HG02642 (cell line): ENCODE data around the gene SNRPA1.

ENCODE experiments used
- ATAC-seq: cut with Tn5 transposase; IDR thresholded peaks from one replicate; pipeline ENCODE4 v1.9.1; 2021; ENCODE audit warnings: mild to moderate bottlenecking; ENCODE audit not compliant: unreplicated experiment, poor library complexity

SNRPA1 gene

GRCh38 chr15:101244036-101244781 lies 50.8 kb downstream of the SNRPA1 start:
- no peak for ATAC-seq

DNA sequence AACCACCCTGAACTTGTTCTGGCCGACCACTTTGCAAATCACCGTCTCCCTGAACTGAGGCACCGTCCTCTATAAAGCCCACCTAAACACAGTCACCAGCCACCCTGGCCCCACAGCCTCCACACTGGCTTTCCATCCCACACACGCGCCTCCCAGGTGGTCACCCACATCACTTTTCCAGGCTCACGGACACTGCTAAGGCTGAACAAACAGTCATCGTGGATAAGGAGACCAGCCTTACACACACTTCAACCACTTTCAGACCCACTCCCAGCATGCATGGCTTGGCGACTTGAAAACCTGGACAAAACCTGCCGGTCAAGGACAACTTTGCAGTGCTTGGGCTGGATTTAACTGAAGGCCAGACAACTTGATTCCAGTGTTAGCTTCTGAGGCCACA lies 51.6 kb downstream of the SNRPA1 start:
- ATAC-seq = no peak

- ATAC-seq = no peak
These were observed 52.1 kb downstream of the SNRPA1 start for GRCh38 chr15:101242999-101243336.

- ATAC-seq = peak; percentile 74
These were observed 52.7 kb downstream of the SNRPA1 start for GRCh38 chr15:101242160-101242998.

DNA sequence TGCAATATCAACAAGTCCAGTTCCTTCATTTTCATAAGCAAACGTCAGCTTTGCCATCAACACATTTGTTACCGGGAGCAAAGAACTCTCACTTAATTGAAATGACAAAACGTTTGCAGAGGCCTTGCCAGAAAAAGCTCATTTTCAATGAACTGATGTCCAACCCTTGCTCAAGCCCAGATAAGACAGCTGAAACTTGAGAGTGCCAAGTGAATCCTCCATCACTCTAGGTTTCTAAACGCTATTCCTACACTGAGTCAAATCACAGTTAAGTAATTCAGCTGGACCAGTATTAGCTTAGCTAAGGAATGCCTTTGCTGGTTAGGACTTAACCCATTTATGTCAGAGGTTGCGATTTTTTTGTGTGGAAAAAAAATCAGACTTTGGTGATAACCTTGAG lies 54.7 kb downstream of the SNRPA1 start:
- no peak for ATAC-seq

- no peak for ATAC-seq
These were observed 55.3 kb downstream of the SNRPA1 start for GRCh38 chr15:101239724-101240136.

DNA sequence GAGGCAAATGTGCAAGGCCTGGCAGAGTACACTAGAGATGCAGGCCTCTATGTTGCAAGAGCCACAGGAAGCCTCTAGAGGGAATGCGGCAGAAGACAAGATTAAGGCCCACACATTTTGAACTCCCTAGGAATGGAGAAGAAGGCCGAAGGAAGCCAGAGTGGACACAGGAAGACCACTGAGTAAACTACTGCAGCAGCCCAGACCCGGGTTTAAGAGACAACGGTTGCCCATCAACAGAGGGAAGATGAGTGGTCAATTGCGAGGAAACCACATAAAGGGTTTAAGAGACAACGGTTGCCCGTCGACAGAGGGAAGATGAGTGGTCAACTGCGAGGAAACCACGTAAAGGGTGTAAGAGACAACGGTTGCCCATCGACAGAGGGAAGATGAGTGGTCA lies 57.8 kb downstream of the SNRPA1 start:
- no peak for ATAC-seq

GRCh38 chr15:101233651-101234280 lies 61.3 kb downstream of the SNRPA1 start:
- ATAC-seq = no peak

DNA sequence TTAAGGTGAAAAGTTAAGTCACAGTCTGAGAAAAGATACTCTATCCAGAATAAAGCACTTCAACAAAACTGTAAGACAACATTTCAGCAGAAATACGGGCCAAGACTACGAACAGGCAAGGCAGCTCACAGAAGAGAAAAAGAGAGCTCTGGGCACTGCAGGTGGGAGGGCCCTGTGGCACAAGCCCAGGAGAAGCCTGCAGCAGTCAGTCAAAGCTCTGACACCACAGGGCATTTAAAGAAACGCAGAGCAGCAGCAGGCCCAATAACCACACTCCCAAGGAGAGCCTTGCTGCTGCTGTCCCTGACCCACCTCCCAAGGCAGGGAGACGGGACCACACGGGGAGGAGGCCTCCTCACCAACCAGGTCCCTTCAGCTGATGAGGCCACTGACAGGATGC lies 62.4 kb downstream of the SNRPA1 start:
- no peak for ATAC-seq
